GM23338 (cell line): Measurements from ENCODE around the gene SUN5.

Experiments
- CREB1 ChIP-seq: fragments of 250-450 bp; sonication (Bioruptor Pico); IDR thresholded peaks from 2 replicates; pipeline ENCODE4 v1.5.0; 2020; ENCODE audit warnings: low read depth, mild to moderate bottlenecking, moderate library complexity
- EZH2 ChIP-seq: fragments of 200-600 bp; sonication (generic); IDR thresholded peaks from one replicate; pipeline ENCODE4 v1.8.0; 2017; ENCODE audit warnings: antibody characterized with exemption, mild to moderate bottlenecking, low read depth; ENCODE audit not compliant: unreplicated experiment
- NANOG ChIP-seq: IDR thresholded peaks from 2 replicates; pipeline ENCODE4 v1.6.1; 2016; ENCODE audit warnings: antibody characterized with exemption, borderline replicate concordance
- TF ChIP-seq, protein P1 (sequence below), 2 experiments: fragments of 200-600 bp in 1 of 2; sonication (generic) in 1 of 2; conservative IDR thresholded peaks; 2 replicates each; pipeline versions ENCODE4 v1.5.1 to v1.6.1; 2016 to 2017; ENCODE audit warnings: antibody characterized with exemption in 2 of 2, low read depth in 2 of 2, mild to moderate bottlenecking in 2 of 2, moderate library complexity in 1 of 2

DNA sequence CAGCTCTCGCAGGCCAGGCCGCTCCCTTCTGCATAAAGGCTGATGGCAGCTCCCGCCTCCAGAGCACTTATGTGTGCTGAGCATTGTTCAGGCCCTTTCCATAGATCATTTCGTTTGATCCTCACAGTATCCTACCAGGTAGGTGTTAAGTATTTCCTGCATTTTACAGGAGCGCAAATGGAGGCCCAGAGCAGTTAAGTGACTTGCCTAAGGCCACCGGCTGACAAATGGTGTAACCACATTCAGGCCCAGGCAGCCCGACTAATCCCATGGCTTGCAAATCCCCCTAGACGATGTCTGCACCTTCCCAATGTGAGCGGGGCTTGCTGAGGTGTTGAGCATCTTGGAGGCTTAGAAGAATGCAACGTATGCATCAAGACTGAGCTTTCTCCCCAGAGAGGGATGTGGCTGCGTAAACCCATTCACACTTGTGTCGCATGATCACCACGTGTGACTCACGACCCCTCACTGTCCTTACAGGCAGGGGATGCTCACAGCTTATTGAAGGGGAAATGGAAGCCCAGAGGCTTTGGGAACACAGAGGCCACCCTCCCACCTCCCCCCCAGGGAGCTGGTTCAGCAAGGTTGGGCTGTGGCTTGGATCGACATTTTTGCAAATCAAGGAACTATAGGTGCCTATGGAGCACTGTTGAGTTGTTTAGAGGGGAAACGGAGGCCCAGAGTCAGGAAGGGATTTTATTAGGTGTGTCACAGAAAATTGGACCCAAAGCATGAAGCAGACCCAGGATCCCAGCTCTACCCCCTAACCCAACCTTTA is 10.3 kb upstream of the SUN5 start:
- TF ChIP-seq EZH2: no peak
- TF ChIP-seq, protein P1, sequence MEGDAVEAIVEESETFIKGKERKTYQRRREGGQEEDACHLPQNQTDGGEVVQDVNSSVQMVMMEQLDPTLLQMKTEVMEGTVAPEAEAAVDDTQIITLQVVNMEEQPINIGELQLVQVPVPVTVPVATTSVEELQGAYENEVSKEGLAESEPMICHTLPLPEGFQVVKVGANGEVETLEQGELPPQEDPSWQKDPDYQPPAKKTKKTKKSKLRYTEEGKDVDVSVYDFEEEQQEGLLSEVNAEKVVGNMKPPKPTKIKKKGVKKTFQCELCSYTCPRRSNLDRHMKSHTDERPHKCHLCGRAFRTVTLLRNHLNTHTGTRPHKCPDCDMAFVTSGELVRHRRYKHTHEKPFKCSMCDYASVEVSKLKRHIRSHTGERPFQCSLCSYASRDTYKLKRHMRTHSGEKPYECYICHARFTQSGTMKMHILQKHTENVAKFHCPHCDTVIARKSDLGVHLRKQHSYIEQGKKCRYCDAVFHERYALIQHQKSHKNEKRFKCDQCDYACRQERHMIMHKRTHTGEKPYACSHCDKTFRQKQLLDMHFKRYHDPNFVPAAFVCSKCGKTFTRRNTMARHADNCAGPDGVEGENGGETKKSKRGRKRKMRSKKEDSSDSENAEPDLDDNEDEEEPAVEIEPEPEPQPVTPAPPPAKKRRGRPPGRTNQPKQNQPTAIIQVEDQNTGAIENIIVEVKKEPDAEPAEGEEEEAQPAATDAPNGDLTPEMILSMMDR (conservative IDR thresholded peaks at IDR 0.05; ENCODE audit: low read depth in 2 of 2): no peak
- no peak for TF ChIP-seq CREB1 (CRISPR knock-in tag)
- no peak for TF ChIP-seq NANOG
